SK-N-SH (cell line): ENCODE data around the gene ATF7IP2. TPM values are rescaled to one million over a fixed set of nuclear protein-coding genes. Genes with fewer than 3 reads are reported as not detected.

ENCODE experiments used
- CTCF ChIA-PET: fragments of 300-600, 350-600 bp; formaldehyde crosslinking; extraction: SDS; loops from one replicate; lab custom pipeline; 2021; lab: Yijun Ruan, JAX
- POLR2A ChIA-PET: fragments of 350-600 bp; sonication (Branson Sonifier 250); formaldehyde crosslinking; extraction: SDS; loops from one replicate; lab custom pipeline; 2020; ENCODE audit warnings: antibody characterized with exemption, inconsistent platforms; lab: Yijun Ruan, JAX
- DNase-seq: peaks from one replicate; pipeline ENCODE4 v3.0.0; 2012
- H2AFZ ChIP-seq: fragments of 200-600 bp; sonication (generic); 2 replicates; pipeline ENCODE4 v1.8.1; 2016; ENCODE audit warnings: antibody characterized with exemption, mild to moderate bottlenecking, low read depth
- H3F3A ChIP-seq: fragments of 200-600 bp; sonication (generic); replicated peaks from 2 replicates; pipeline ENCODE3; 2016; ENCODE audit warnings: antibody characterized with exemption, mild to moderate bottlenecking; ENCODE audit not compliant: insufficient read depth
- H3K27ac ChIP-seq, 2 experiments: fragments of 200-500 bp in 1 of 2; fragments of 200-600 bp in 1 of 2; sonication (Bioruptor generic) in 1 of 2; sonication (generic), shearing (Covaris generic) in 1 of 2; 2 replicates each; pipeline versions ENCODE4 v1.5.1 to v1.6.1; 2014 to 2016; ENCODE audit warnings: low read depth in 2 of 2, inconsistent platforms in 1 of 2, low read length in 1 of 2, mild to moderate bottlenecking in 1 of 2, mixed read lengths in 1 of 2
- H3K27me3 ChIP-seq: fragments of 200-600 bp; sonication (generic), shearing (Covaris generic); 2 replicates; pipeline ENCODE4 v1.6.1; 2016; ENCODE audit warnings: mixed run types; ENCODE audit not compliant: insufficient read depth
- H3K36me3 ChIP-seq, 2 experiments: fragments of 200-500 bp in 1 of 2; fragments of 200-600 bp in 1 of 2; sonication (Bioruptor generic) in 1 of 2; sonication (generic) in 1 of 2; replicated peaks in 1 of 2; 2 replicates each; pipeline versions ENCODE3 to v1.5.1; 2014 to 2016; ENCODE audit warnings: low read length in 1 of 2, mild to moderate bottlenecking in 1 of 2; ENCODE audit not compliant: insufficient read depth in 2 of 2, control insufficient read depth in 1 of 2
- H3K4me1 ChIP-seq, 2 experiments: fragments of 200-500 bp in 1 of 2; fragments of 200-600 bp in 1 of 2; sonication (Bioruptor generic) in 1 of 2; sonication (generic), shearing (Covaris generic) in 1 of 2; 2 replicates each; pipeline versions ENCODE4 v1.5.1 to v1.6.1; 2014 to 2016; ENCODE audit warnings: low read depth in 1 of 2, low read length in 1 of 2, mixed run types in 1 of 2; ENCODE audit not compliant: insufficient read depth in 2 of 2, control insufficient read depth in 1 of 2
- H3K4me2 ChIP-seq: fragments of 200-600 bp; sonication (generic), shearing (Covaris generic); 2 replicates; pipeline ENCODE4 v1.6.1; 2017; ENCODE audit warnings: mixed run types
- H3K4me3 ChIP-seq, 2 experiments: fragments of 200-500 bp in 1 of 2; fragments of 200-600 bp in 1 of 2; sonication (Bioruptor generic) in 1 of 2; sonication (generic), shearing (Covaris generic) in 1 of 2; 2 replicates each; pipeline versions ENCODE4 v1.5.1 to v1.8.1; 2014 to 2016; ENCODE audit warnings: low read depth in 2 of 2, inconsistent platforms in 1 of 2, low read length in 1 of 2, mild to moderate bottlenecking in 1 of 2, mixed read lengths in 1 of 2, moderate library complexity in 1 of 2
- H3K79me2 ChIP-seq: fragments of 200-600 bp; sonication (generic); 2 replicates; pipeline ENCODE4 v1.8.1; 2017; ENCODE audit warnings: mild to moderate bottlenecking; ENCODE audit not compliant: insufficient read depth
- H3K9ac ChIP-seq: fragments of 200-600 bp; sonication (generic); 2 replicates; pipeline ENCODE4 v1.6.1; 2017; ENCODE audit warnings: mixed run types
- H3K9me2 ChIP-seq: fragments of 200-600 bp; sonication (generic); 2 replicates; pipeline ENCODE4 v1.6.1; 2017; ENCODE audit warnings: mixed run types
- H3K9me3 ChIP-seq: fragments of 200-600 bp; sonication (generic); 2 replicates; pipeline ENCODE4 v1.6.1; 2017; ENCODE audit warnings: mixed run types, mild to moderate bottlenecking, moderate library complexity
- H4K20me1 ChIP-seq: fragments of 200-600 bp; sonication (generic); 2 replicates; pipeline ENCODE4 v1.6.1; 2017; ENCODE audit warnings: mild to moderate bottlenecking, mixed run types; ENCODE audit not compliant: insufficient read depth
- CHD2 ChIP-seq: fragments of 150-350 bp; IDR thresholded peaks from 2 replicates; pipeline ENCODE4 v1.6.1; 2018; ENCODE audit warnings: low read length; ENCODE audit not compliant: partially characterized antibody
- EZH2phosphoT487 ChIP-seq: fragments of 200-600 bp; sonication (generic); IDR thresholded peaks from 2 replicates; pipeline ENCODE4 v1.6.1; 2017; ENCODE audit warnings: low read depth, mixed run types, mild to moderate bottlenecking, antibody characterized with exemption, moderate library complexity, borderline replicate concordance
- FOSL2 ChIP-seq: IDR thresholded peaks from 2 replicates; pipeline ENCODE4 v1.4.0; 2012; ENCODE audit warnings: low read depth, mild to moderate bottlenecking, moderate library complexity, borderline replicate concordance
- FOXJ3 ChIP-seq: sonication (generic); formaldehyde crosslinking; IDR thresholded peaks from 2 replicates; pipeline ENCODE4 v1.5.1; 2020; ENCODE audit warnings: mild to moderate bottlenecking, missing genetic modification reagents
- FOXM1 ChIP-seq: IDR thresholded peaks from 2 replicates; pipeline ENCODE4 v1.4.0; 2012; ENCODE audit warnings: low read depth, mild to moderate bottlenecking
- GABPA ChIP-seq: IDR thresholded peaks from 2 replicates; pipeline ENCODE4 v1.4.0; 2012; ENCODE audit warnings: low read depth, mild to moderate bottlenecking
- JUND ChIP-seq: IDR thresholded peaks from 2 replicates; pipeline ENCODE4 v1.4.0; 2012
- NRF1 ChIP-seq: IDR thresholded peaks from 2 replicates; pipeline ENCODE4 v1.6.1; 2012; ENCODE audit warnings: low read depth, mild to moderate bottlenecking, low read length
- RAD21 ChIP-seq: IDR thresholded peaks from 2 replicates; pipeline ENCODE4 v1.6.1; 2012; ENCODE audit warnings: mild to moderate bottlenecking, low read length
- RFX5 ChIP-seq: IDR thresholded peaks from 2 replicates; pipeline ENCODE4 v1.6.1; 2012; ENCODE audit warnings: mild to moderate bottlenecking, improper control_type of control experiment, low read length
- RXRA ChIP-seq: IDR thresholded peaks from 2 replicates; pipeline ENCODE4 v1.4.0; 2012; ENCODE audit warnings: low read depth, mild to moderate bottlenecking, borderline replicate concordance
- SIN3A ChIP-seq: IDR thresholded peaks from 2 replicates; pipeline ENCODE4 v1.6.1; 2012; ENCODE audit warnings: low read depth, mild to moderate bottlenecking, low read length, moderate library complexity, borderline replicate concordance
- SMC3 ChIP-seq: IDR thresholded peaks from 2 replicates; pipeline ENCODE4 v1.6.1; 2012; ENCODE audit warnings: low read depth, low read length, improper control_type of control experiment
- TAF1 ChIP-seq: IDR thresholded peaks from 2 replicates; pipeline ENCODE4 v1.6.1; 2012; ENCODE audit warnings: low read depth, mild to moderate bottlenecking, low read length, moderate library complexity, borderline replicate concordance
- TEAD4 ChIP-seq: IDR thresholded peaks from 2 replicates; pipeline ENCODE4 v1.4.0; 2012; ENCODE audit warnings: mild to moderate bottlenecking, borderline replicate concordance; ENCODE audit not compliant: insufficient read depth
- YY1 ChIP-seq: IDR thresholded peaks from 2 replicates; pipeline ENCODE4 v1.4.0; 2012; ENCODE audit warnings: low read depth, mild to moderate bottlenecking
- WGBS: methylation state at CpG from one replicate; pipeline ENCODE4 v1.1.6; 2017; ENCODE audit warnings: low lambda C conversion rate; 5-methylcytosine and 5-hydroxymethylcytosine counted together
- polyA plus RNA-seq, 3 experiments: library from polyadenylated mRNA; depleted of rRNA; stranded (reverse); fragments of >200 nt; gene quantifications; 2 replicates each; pipeline ENCODE4 v1.2.3, GENCODE V29; 2012
- TF ChIP-seq, protein P1 (sequence below): IDR thresholded peaks from 2 replicates; pipeline ENCODE4 v1.6.1; 2012; ENCODE audit warnings: mild to moderate bottlenecking, low read depth, low read length, moderate library complexity
- TF ChIP-seq, protein P2 (sequence below): fragments of 200-600 bp; sonication (generic); IDR thresholded peaks from 2 replicates; pipeline ENCODE4 v1.6.1; 2017; ENCODE audit warnings: antibody characterized with exemption, mild to moderate bottlenecking, moderate library complexity
- TF ChIP-seq, protein P3 (sequence below): fragments of 150-350 bp; IDR thresholded peaks from 2 replicates; pipeline ENCODE4 v1.6.1; 2017; ENCODE audit warnings: antibody characterized with exemption, low read length, low read depth, borderline replicate concordance
- TF ChIP-seq, protein P4 (sequence below): IDR thresholded peaks from 2 replicates; pipeline ENCODE4 v1.4.0; 2012; ENCODE audit warnings: low read depth, borderline replicate concordance

The ATF7IP2 gene
- polyA plus RNA-seq, 1 of the 3 experiments (the other 2 are of a cell fraction) = 0.35 TPM

DNA sequence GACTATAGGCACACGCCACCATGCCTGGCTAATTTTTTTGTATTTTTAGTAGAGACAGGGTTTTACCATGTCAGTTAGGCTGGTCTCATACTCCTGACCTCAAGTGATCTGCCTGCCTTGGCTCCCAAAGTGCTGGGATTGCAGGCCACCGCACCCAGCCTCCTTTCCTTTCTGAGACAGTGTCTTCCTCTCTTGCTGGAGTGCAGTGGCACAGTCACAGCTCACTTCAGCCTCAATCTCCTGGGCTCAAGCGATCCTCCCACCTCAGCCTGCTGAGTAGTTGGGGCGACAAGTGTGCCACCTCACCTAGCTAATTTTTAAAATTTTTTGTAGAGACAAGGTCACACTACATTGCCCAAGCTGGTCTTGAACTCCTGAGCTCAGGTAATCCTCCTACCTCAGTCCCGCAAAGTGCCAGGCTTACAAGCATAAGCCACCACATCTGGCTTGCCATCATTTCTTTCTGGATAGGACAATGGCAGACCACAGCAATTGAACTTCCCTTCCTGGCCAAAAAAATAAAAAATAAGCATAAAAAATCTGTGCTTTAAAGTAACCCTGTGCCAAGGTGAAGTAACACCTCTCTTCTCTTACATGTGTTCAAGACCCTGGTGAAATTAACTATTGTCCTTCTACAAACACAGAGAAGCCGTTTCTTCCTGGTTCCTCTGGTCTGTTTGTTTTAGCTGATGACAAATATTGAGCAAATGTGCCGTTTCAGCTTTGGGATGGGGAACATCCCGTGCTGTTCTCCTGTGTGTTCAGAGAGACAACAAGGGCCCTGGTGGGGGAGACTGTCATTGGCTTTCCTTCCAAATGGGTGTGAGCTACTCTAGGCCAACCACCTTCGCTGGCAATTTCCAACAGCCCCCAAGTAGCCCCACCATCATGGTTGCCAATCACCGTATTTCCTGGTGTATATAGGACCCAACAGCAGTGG lies 134.3 kb downstream of the ATF7IP2 start:
- H3K9ac ChIP-seq = no peak overlapping the region
- no peaks in the 10 kb centered on the region for H3K4me1 ChIP-seq
- H3K4me2 ChIP-seq = no peak overlapping the region
- no peak overlapping the region for H3K4me3 ChIP-seq
- H3K27me3 ChIP-seq = no peaks in the 10 kb centered on the region
- ChIA-PET CTCF (interaction anchor here (1.1 to 16.7 kb wide), 4 partner anchors 20 to 398 kb away, joined by 3 to 305 read pairs (median 8); partner anchors contain the start of gene NUBP1), POLR2A (no interaction called here)
- H2AFZ ChIP-seq = no peak overlapping the region
- H3K27ac ChIP-seq = no peak overlapping the region
- no peaks in the 10 kb centered on the region for H3K9me2 ChIP-seq
- H3K36me3 ChIP-seq = no peaks in the 10 kb centered on the region
- no peaks in the 10 kb centered on the region for H3F3A ChIP-seq
- TF ChIP-seq, protein P1, sequence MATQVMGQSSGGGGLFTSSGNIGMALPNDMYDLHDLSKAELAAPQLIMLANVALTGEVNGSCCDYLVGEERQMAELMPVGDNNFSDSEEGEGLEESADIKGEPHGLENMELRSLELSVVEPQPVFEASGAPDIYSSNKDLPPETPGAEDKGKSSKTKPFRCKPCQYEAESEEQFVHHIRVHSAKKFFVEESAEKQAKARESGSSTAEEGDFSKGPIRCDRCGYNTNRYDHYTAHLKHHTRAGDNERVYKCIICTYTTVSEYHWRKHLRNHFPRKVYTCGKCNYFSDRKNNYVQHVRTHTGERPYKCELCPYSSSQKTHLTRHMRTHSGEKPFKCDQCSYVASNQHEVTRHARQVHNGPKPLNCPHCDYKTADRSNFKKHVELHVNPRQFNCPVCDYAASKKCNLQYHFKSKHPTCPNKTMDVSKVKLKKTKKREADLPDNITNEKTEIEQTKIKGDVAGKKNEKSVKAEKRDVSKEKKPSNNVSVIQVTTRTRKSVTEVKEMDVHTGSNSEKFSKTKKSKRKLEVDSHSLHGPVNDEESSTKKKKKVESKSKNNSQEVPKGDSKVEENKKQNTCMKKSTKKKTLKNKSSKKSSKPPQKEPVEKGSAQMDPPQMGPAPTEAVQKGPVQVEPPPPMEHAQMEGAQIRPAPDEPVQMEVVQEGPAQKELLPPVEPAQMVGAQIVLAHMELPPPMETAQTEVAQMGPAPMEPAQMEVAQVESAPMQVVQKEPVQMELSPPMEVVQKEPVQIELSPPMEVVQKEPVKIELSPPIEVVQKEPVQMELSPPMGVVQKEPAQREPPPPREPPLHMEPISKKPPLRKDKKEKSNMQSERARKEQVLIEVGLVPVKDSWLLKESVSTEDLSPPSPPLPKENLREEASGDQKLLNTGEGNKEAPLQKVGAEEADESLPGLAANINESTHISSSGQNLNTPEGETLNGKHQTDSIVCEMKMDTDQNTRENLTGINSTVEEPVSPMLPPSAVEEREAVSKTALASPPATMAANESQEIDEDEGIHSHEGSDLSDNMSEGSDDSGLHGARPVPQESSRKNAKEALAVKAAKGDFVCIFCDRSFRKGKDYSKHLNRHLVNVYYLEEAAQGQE = no peak
- no peak for TF ChIP-seq RAD21
- no peak for TF ChIP-seq JUND
- no peak for TF ChIP-seq FOXM1
- TF ChIP-seq YY1 = no peak
- TF ChIP-seq FOSL2 = no peak
- TF ChIP-seq SIN3A = no peak
- TF ChIP-seq FOXJ3 = no peak
- TF ChIP-seq TEAD4 = no peak
- TF ChIP-seq RFX5 = no peak
- no peak for TF ChIP-seq RXRA
- TF ChIP-seq, protein P2, sequence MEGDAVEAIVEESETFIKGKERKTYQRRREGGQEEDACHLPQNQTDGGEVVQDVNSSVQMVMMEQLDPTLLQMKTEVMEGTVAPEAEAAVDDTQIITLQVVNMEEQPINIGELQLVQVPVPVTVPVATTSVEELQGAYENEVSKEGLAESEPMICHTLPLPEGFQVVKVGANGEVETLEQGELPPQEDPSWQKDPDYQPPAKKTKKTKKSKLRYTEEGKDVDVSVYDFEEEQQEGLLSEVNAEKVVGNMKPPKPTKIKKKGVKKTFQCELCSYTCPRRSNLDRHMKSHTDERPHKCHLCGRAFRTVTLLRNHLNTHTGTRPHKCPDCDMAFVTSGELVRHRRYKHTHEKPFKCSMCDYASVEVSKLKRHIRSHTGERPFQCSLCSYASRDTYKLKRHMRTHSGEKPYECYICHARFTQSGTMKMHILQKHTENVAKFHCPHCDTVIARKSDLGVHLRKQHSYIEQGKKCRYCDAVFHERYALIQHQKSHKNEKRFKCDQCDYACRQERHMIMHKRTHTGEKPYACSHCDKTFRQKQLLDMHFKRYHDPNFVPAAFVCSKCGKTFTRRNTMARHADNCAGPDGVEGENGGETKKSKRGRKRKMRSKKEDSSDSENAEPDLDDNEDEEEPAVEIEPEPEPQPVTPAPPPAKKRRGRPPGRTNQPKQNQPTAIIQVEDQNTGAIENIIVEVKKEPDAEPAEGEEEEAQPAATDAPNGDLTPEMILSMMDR = no peak
- TF ChIP-seq, protein P3, sequence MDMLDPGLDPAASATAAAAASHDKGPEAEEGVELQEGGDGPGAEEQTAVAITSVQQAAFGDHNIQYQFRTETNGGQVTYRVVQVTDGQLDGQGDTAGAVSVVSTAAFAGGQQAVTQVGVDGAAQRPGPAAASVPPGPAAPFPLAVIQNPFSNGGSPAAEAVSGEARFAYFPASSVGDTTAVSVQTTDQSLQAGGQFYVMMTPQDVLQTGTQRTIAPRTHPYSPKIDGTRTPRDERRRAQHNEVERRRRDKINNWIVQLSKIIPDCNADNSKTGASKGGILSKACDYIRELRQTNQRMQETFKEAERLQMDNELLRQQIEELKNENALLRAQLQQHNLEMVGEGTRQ = no peak
- no peak for TF ChIP-seq NRF1
- no peak for TF ChIP-seq SMC3
- no peak for TF ChIP-seq EZH2phosphoT487
- no peak for TF ChIP-seq TAF1
- TF ChIP-seq, protein P4, sequence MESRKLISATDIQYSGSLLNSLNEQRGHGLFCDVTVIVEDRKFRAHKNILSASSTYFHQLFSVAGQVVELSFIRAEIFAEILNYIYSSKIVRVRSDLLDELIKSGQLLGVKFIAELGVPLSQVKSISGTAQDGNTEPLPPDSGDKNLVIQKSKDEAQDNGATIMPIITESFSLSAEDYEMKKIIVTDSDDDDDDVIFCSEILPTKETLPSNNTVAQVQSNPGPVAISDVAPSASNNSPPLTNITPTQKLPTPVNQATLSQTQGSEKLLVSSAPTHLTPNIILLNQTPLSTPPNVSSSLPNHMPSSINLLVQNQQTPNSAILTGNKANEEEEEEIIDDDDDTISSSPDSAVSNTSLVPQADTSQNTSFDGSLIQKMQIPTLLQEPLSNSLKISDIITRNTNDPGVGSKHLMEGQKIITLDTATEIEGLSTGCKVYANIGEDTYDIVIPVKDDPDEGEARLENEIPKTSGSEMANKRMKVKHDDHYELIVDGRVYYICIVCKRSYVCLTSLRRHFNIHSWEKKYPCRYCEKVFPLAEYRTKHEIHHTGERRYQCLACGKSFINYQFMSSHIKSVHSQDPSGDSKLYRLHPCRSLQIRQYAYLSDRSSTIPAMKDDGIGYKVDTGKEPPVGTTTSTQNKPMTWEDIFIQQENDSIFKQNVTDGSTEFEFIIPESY = no peak
- no peak for TF ChIP-seq GABPA
- TF ChIP-seq CHD2 = no peak
- TF ChIP-seq, all 33 proteins: peak for 0
- no peaks in the 10 kb centered on the region for H3K9me3 ChIP-seq
- DNase-seq = no peak
- WGBS = 63% methylated on average over 10 of the region's 10 CpGs
- H4K20me1 ChIP-seq = no peaks in the 10 kb centered on the region
- H3K79me2 ChIP-seq = no peaks in the 10 kb centered on the region
